HepG2 (cell line): ENCODE results near the gene RAB40C. TPM values are rescaled to one million over a fixed set of nuclear protein-coding genes. Genes with fewer than 3 reads are reported as not detected.

ENCODE experiments used
- CHD2 ChIP-seq: IDR thresholded peaks from 2 replicates; pipeline ENCODE4 v1.6.1; 2011; ENCODE audit warnings: low read depth, low read length, improper control_type of control experiment
- FOXO1 ChIP-seq: sonication (generic); formaldehyde crosslinking; IDR thresholded peaks from 2 replicates; pipeline ENCODE4 v1.4.0; 2020; ENCODE audit warnings: missing genetic modification reagents
- HOXA5 ChIP-seq: sonication (generic); formaldehyde crosslinking; IDR thresholded peaks from 2 replicates; pipeline ENCODE4 v1.4.0; 2020; ENCODE audit warnings: missing genetic modification reagents
- KDM1A ChIP-seq: IDR thresholded peaks from 2 replicates; pipeline ENCODE4 v1.6.1; 2016; ENCODE audit warnings: missing compliant biosample characterization
- KDM6A ChIP-seq: IDR thresholded peaks from 2 replicates; pipeline ENCODE4 v1.6.1; 2016; ENCODE audit warnings: low read depth
- NR2F6 ChIP-seq, 2 experiments: IDR thresholded peaks; 2 replicates each; pipeline ENCODE4 v1.6.1; 2016; ENCODE audit warnings: antibody characterized with exemption in 1 of 2, mild to moderate bottlenecking in 1 of 2
- SALL1 ChIP-seq: sonication (generic); formaldehyde crosslinking; IDR thresholded peaks from 2 replicates; pipeline ENCODE4 v1.8.0; 2022; ENCODE audit warnings: mild to moderate bottlenecking, missing genetic modification reagents
- SKIL ChIP-seq: sonication (generic); formaldehyde crosslinking; IDR thresholded peaks from 2 replicates; pipeline ENCODE4 v1.8.0; 2022; ENCODE audit warnings: missing genetic modification reagents, mild to moderate bottlenecking, moderate library complexity, borderline replicate concordance
- SOX6 ChIP-seq, 2 experiments: fragments of 450-650 bp in 1 of 2; sonication (generic) in 1 of 2; formaldehyde crosslinking in 1 of 2; IDR thresholded peaks; 2 replicates each; pipeline versions ENCODE4 v1.4.0 to v1.6.1; 2017 to 2020; ENCODE audit warnings: antibody characterized with exemption in 1 of 2, mild to moderate bottlenecking in 1 of 2, missing genetic modification reagents in 1 of 2
- SYNCRIP ChIP-seq: fragments of 200-400 bp; formaldehyde crosslinking; IDR thresholded peaks from 2 replicates; pipeline ENCODE4 v1.6.1; 2018; ENCODE audit warnings: mild to moderate bottlenecking, low read depth, low read length; ENCODE audit not compliant: insufficient read depth
- TBP ChIP-seq: sonication (generic); formaldehyde crosslinking; IDR thresholded peaks from 2 replicates; pipeline ENCODE4 v1.5.0; 2020; ENCODE audit warnings: missing genetic modification reagents
- ZBTB43 ChIP-seq: sonication (generic); formaldehyde crosslinking; conservative IDR thresholded peaks from 2 replicates; pipeline ENCODE4 v1.4.0; 2020; ENCODE audit warnings: missing genetic modification reagents
- ZNF296 ChIP-seq: sonication (generic); formaldehyde crosslinking; conservative IDR thresholded peaks from 2 replicates; pipeline ENCODE4 v1.5.0; 2020; ENCODE audit warnings: mild to moderate bottlenecking, missing genetic modification reagents
- ZNF431 ChIP-seq: sonication (generic); formaldehyde crosslinking; IDR thresholded peaks from 2 replicates; pipeline ENCODE4 v1.9.0; 2022; ENCODE audit warnings: missing genetic modification reagents, low read depth, mild to moderate bottlenecking, borderline replicate concordance
- ZNF644 ChIP-seq: IDR thresholded peaks from 2 replicates; pipeline ENCODE4 v1.6.1; 2016; ENCODE audit warnings: low read depth
- ZSCAN21 ChIP-seq: sonication (generic); formaldehyde crosslinking; IDR thresholded peaks from 2 replicates; pipeline ENCODE4 v1.8.0; 2022; ENCODE audit warnings: mild to moderate bottlenecking, missing genetic modification reagents, moderate library complexity, borderline replicate concordance
- polyA plus RNA-seq, 8 experiments: library from polyadenylated mRNA; depleted of rRNA in 3 of 8; stranded (reverse) in 7 of 8; unstranded in 1 of 8; fragments of >200 nt; fragmentation: Illumina TruSeq in 4 of 8; extraction: Trizol in 4 of 8; gene quantifications; 2 replicates each; pipeline versions ENCODE4 v1.2.1 to v1.2.3, GENCODE V29; 2011 to 2016; ENCODE audit warnings: low read depth in 4 of 8, missing spikeins in 1 of 8, mixed read lengths in 1 of 8; ENCODE audit not compliant: insufficient read depth in 1 of 8
- total RNA-seq, 5 experiments: library from RNA; depleted of rRNA; stranded (reverse); fragments of >200 nt; fragmentation: Illumina TruSeq; extraction: Trizol; gene quantifications; 2 replicates each; pipeline ENCODE4 v1.2.3, GENCODE V29; 2016; ENCODE audit warnings: low read depth in 1 of 5
- TF ChIP-seq, protein P1 (sequence below): sonication (generic); formaldehyde crosslinking; conservative IDR thresholded peaks from 2 replicates; pipeline ENCODE4 v1.5.0; 2020; ENCODE audit warnings: missing genetic modification reagents
- TF ChIP-seq, protein P2 (sequence below): sonication (generic); formaldehyde crosslinking; IDR thresholded peaks from 2 replicates; pipeline ENCODE4 v1.4.0; 2020; ENCODE audit warnings: missing genetic modification reagents, borderline replicate concordance
- TF ChIP-seq, protein P3 (sequence below): sonication (generic); formaldehyde crosslinking; IDR thresholded peaks from 2 replicates; pipeline ENCODE4 v1.4.0; 2020; ENCODE audit warnings: mild to moderate bottlenecking, missing genetic modification reagents

RAB40C gene
- total and polyA plus RNA-seq, 2 of the 13 experiments (the other 11 are each of a cell fraction or from before 2014, with no cell fraction given), result 7.7 to 11.5 TPM

DNA sequence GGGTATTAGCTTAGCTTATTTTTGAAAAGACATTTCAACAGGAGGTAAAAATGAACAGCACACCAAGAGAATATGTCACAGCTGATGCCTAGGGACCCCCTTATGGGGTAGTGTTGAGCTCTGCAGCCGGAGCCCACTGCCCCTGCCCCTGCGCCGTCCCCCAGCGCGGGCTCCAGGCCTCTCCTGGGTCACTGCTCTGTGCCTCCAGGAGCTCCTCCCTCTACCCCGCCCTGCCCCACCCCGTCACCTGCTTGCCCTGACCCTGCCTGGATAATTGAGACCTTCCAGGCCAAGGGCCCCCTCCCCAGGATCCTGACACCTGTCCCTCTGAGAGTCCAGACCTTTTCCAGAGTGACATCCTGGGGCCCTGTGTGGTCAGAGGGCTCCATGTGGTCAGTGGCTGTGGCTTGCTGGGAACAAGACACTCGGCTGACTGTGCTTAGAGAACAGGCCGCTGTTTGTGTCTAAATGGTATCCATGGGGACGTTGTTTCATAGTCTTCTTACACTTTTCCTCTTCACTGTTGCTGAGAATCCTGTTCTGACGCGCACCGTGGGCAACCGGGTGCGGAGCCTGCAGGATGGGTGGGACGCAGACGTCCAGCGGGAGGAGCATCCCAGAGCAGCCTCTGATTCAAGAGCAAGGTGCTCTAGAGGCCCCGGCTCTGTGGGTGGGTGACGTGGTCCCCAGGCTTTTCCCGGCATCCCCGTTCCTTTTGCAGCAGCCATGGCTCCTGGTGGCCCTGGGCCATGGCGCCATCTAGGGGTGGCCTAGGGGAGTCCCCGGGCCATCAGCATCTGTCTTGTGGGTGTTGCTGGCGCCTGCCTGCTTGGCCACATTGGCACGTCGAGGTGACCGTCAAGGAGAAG, 20.9 kb downstream of the RAB40C start (continued):
- TF ChIP-seq SKIL (CRISPR knock-in tag), result no peak
- TF ChIP-seq KDM6A, result no peak
- TF ChIP-seq ZBTB43 (CRISPR knock-in tag), result no peak
- peak; percentile 51 for TF ChIP-seq SALL1 (CRISPR knock-in tag)
- TF ChIP-seq, protein P1, sequence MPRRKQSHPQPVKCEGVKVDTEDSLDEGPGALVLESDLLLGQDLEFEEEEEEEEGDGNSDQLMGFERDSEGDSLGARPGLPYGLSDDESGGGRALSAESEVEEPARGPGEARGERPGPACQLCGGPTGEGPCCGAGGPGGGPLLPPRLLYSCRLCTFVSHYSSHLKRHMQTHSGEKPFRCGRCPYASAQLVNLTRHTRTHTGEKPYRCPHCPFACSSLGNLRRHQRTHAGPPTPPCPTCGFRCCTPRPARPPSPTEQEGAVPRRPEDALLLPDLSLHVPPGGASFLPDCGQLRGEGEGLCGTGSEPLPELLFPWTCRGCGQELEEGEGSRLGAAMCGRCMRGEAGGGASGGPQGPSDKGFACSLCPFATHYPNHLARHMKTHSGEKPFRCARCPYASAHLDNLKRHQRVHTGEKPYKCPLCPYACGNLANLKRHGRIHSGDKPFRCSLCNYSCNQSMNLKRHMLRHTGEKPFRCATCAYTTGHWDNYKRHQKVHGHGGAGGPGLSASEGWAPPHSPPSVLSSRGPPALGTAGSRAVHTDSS (CRISPR knock-in tag), result no peak
- TF ChIP-seq ZSCAN21 (CRISPR knock-in tag), result no peak
- no peak for TF ChIP-seq FOXO1 (CRISPR knock-in tag)
- no peak for TF ChIP-seq SOX6 (IDR thresholded peaks at IDR 0.05)
- peak; percentile 44 for TF ChIP-seq SOX6 (CRISPR knock-in tag; IDR thresholded peaks at IDR 0.05)
- TF ChIP-seq HOXA5, result no peak
- TF ChIP-seq NR2F6 (IDR thresholded peaks at IDR 0.05), result peak; percentile 27; the same call in 1 of the 2 replicates
- TF ChIP-seq NR2F6 (CRISPR knock-in tag; IDR thresholded peaks at IDR 0.05), result peak; percentile 31; the same call in 1 of the 2 replicates
- TF ChIP-seq ZNF431 (CRISPR knock-in tag), result no peak
- 0 out of 2 replicates have a peak, but pooled peaks have one; percentile 23 for TF ChIP-seq KDM1A (CRISPR knock-in tag)
- no peak for TF ChIP-seq CHD2
- TF ChIP-seq, protein P2, sequence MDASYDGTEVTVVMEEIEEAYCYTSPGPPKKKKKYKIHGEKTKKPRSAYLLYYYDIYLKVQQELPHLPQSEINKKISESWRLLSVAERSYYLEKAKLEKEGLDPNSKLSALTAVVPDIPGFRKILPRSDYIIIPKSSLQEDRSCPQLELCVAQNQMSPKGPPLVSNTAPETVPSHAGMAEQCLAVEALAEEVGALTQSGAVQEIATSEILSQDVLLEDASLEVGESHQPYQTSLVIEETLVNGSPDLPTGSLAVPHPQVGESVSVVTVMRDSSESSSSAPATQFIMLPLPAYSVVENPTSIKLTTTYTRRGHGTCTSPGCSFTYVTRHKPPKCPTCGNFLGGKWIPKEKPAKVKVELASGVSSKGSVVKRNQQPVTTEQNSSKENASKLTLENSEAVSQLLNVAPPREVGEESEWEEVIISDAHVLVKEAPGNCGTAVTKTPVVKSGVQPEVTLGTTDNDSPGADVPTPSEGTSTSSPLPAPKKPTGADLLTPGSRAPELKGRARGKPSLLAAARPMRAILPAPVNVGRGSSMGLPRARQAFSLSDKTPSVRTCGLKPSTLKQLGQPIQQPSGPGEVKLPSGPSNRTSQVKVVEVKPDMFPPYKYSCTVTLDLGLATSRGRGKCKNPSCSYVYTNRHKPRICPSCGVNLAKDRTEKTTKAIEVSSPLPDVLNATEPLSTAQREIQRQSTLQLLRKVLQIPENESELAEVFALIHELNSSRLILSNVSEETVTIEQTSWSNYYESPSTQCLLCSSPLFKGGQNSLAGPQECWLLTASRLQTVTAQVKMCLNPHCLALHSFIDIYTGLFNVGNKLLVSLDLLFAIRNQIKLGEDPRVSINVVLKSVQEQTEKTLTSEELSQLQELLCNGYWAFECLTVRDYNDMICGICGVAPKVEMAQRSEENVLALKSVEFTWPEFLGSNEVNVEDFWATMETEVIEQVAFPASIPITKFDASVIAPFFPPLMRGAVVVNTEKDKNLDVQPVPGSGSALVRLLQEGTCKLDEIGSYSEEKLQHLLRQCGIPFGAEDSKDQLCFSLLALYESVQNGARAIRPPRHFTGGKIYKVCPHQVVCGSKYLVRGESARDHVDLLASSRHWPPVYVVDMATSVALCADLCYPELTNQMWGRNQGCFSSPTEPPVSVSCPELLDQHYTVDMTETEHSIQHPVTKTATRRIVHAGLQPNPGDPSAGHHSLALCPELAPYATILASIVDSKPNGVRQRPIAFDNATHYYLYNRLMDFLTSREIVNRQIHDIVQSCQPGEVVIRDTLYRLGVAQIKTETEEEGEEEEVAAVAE, result no peak
- TF ChIP-seq SYNCRIP, result no peak
- TF ChIP-seq, protein P3, sequence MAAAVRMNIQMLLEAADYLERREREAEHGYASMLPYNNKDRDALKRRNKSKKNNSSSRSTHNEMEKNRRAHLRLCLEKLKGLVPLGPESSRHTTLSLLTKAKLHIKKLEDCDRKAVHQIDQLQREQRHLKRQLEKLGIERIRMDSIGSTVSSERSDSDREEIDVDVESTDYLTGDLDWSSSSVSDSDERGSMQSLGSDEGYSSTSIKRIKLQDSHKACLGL, result peak; percentile 60; the same call in 1 of the 2 replicates
- no peak for TF ChIP-seq ZNF296 (CRISPR knock-in tag)
- TF ChIP-seq ZNF644, result no peak
- TF ChIP-seq TBP (CRISPR knock-in tag), result no peak
